Motor neuron (in vitro differentiated cells): ENCODE data around the gene RYR2. TPM values are rescaled to one million over a fixed set of nuclear protein-coding genes. Genes with fewer than 3 reads are reported as not detected.

Experiments
- ATAC-seq, 8 experiments: fragments of 200-7000 bp; cut with Tn5 transposase; replicated peaks in 6 of 8; 2 replicates each; pipeline ENCODE4 v1.8.0; 2021; ENCODE audit warnings: mild to moderate bottlenecking in 8 of 8, moderate library complexity in 8 of 8
- H3K27ac ChIP-seq, 2 donors: fragments of 250-450 bp; sonication (Bioruptor Pico); 2 replicates each; pipeline ENCODE4 v1.9.0; 2021; ENCODE audit warnings: antibody characterized with exemption in 2 of 2, mild to moderate bottlenecking in 2 of 2, moderate library complexity in 1 of 2
- H3K4me1 ChIP-seq, 2 donors: fragments of 250-450 bp; sonication (Bioruptor Pico); replicated peaks in 1 of 2; 2 replicates each; pipeline ENCODE4 v1.6.1; 2021; ENCODE audit warnings: antibody characterized with exemption in 2 of 2, mild to moderate bottlenecking in 2 of 2, moderate library complexity in 1 of 2
- H3K4me3 ChIP-seq, 5 donors: fragments of 250-450 bp; sonication (Bioruptor Pico); 2 replicates each; pipeline ENCODE4 v1.9.0; 2021; ENCODE audit warnings: antibody characterized with exemption in 5 of 5, mild to moderate bottlenecking in 5 of 5, moderate library complexity in 4 of 5
- WGBS, 10 experiments: fragments of 450-650 bp; shearing (Covaris generic); methylation state at CpG; one replicate each; pipeline ENCODE4 v1.0.0; 2022; 5-methylcytosine and 5-hydroxymethylcytosine counted together
- in situ Hi-C, 9 experiments: fragments of 400-800 bp; cut with MboI; loops; one replicate each; pipeline ENCODE4 v1.15.0; 2021; ENCODE audit warnings: low sequenced_read_pairs in 9 of 9, low pct_unique_long_range_greater_than_20kb in 2 of 9; ENCODE audit not compliant: unreplicated experiment in 9 of 9
- total RNA-seq, 8 experiments: library from RNA; unstranded; fragments of 300-600 nt; gene quantifications; 2 replicates each; pipeline versions ENCODE4 v1.2.3 to v1.2.4, GENCODE V29; 2022

RYR2 gene
- total RNA-seq, 8 experiments from 2014 or later = 0.32 to 6.8 (median 0.63) TPM

GRCh38 chr1:237756304-237756967 lies 714.5 kb downstream of the RYR2 start:
- H3K4me3 ChIP-seq = no peak overlapping the region
- 19 to 94% (median 84%) methylated on average over 1 to 12 of the region's 12 CpGs for WGBS, 10 experiments
- H3K4me1 ChIP-seq = peaks cover 0 to 2% of the 10 kb centered on the region in 2 donors
- in situ Hi-C loops = no loop called here
- H3K27ac ChIP-seq = no peak overlapping the region
- ATAC-seq = no peak

DNA sequence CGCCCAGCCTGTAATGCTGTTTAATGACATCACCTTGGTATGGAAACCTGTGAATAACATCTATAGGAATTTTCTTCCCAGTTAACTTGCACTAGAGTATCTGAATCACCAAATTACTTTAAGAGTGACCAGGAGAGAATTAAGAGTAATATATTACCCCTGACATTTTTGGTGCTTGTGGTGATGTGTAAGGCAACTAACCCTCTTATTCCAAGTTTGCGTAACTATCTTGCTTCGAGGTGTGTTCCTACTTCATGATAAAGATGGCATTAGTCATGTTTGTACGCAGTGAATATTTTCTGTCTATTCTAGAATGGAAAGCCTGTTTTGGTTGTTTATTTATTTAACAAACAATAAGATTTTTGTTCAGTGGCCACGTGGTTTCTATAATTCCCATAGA lies 717.4 kb downstream of the RYR2 start:
- ATAC-seq = no peak
- H3K4me3 ChIP-seq = no peak overlapping the region
- H3K4me1 ChIP-seq = peaks cover 0 to 2% of the 10 kb centered on the region in 2 donors
- WGBS, 10 experiments = 15 to 100% (median 63%) methylated on average over 1 to 5 of the region's 5 CpGs; no CpG with 5 or more reads in 1 of the 10 experiments
- H3K27ac ChIP-seq = no peak overlapping the region
- in situ Hi-C loops = no loop called here

- in situ Hi-C loops = no loop called here
- 11 to 89% (median 72%) methylated on average over 2 to 5 of the region's 5 CpGs; no CpG with 5 or more reads in 1 of the 10 experiments for WGBS, 10 experiments
- no peak for ATAC-seq
- Histone ChIP-seq H3K27ac (no peak overlapping the region), H3K4me3 (no peak overlapping the region), H3K4me1 (peaks cover 0 to 7% of the 10 kb centered on the region in 2 donors)
Measured at GRCh38 chr1:237760951-237761350, 719.0 kb downstream of the RYR2 start.

DNA sequence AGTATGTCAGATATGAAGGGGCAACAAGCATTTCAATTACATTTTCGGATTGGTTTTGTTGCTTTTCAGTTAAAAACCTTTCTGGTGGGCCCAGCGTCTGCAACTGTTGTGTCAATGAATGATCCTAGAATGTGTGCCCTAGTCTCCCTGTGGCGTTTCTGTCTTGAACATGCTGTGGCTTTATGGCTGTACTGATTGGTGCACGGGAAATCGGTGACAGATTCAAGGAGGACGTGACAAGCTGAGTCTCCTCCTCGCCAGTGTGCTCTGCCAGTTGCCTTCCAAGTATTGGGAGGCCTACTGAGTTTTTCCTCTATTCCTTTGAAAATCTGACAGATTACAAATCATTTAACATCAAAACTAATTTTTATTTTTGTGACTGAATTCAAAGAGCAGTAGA lies 721.2 kb downstream of the RYR2 start:
- in situ Hi-C loops = no loop called here
- peaks cover 0 to 7% of the 10 kb centered on the region in 2 donors for H3K4me1 ChIP-seq
- ATAC-seq = no peak
- H3K4me3 ChIP-seq = no peak overlapping the region
- no peak overlapping the region for H3K27ac ChIP-seq
- 3 to 94% (median 55%) methylated on average over 2 to 7 of the region's 7 CpGs; no CpG with 5 or more reads in 1 of the 10 experiments for WGBS, 10 experiments

DNA sequence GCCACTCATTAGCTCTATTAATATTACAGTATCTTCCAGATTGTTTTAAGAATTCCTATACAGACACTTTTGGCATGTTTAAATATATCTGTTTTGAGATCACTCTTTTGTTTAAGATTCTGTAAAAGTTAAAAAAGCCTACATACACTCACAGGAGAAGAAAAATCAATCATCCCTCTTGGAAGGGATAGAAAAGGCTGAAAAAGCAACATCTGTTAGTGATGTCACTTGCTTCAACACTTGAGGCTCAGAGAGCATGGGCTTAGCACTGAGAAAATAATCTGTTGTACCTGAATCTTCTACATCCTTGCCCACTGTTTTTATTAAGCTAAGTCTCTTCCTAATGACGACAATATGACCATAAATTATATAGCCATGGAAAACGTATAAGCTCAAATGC lies 721.8 kb downstream of the RYR2 start:
- H3K27ac ChIP-seq = no peak overlapping the region
- WGBS, 10 experiments = 0 to 94% (median 48%) methylated on average over 2 of the region's 2 CpGs; no CpG with 5 or more reads in 1 of the 10 experiments
- no peak overlapping the region for H3K4me3 ChIP-seq
- peaks cover 0 to 12% of the 10 kb centered on the region in 2 donors for H3K4me1 ChIP-seq
- no peak for ATAC-seq
- in situ Hi-C loops = no loop called here

GRCh38 chr1:237769916-237770315 lies 727.9 kb downstream of the RYR2 start:
- no peak overlapping the region for H3K4me3 ChIP-seq
- 0 to 78% (median 47%) methylated on average over 1 to 2 of the region's 2 CpGs; no CpG with 5 or more reads in 2 of the 10 experiments for WGBS, 10 experiments
- H3K27ac ChIP-seq = no peak overlapping the region
- no peak for ATAC-seq
- in situ Hi-C loops = no loop called here
- H3K4me1 ChIP-seq = peaks cover 0 to 8% of the 10 kb centered on the region in 2 donors

DNA sequence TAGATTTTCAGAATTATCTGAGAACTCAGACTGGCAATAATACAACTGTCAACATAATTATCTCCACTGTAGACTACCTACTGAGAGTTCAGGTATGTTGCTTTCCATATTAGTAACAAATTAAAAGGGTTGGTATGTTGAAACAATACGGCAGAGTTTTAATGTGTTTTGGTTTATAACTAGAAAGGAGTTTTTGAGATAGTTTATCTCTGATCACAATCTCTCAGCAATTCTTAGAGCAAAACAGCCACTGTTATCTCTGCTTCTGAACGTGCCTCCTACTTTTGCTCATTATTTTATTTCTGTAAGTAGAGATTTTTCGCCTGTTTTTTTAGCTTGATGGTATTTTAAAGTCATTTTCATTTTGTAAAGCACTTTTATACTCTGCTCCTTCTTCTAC lies 730.0 kb downstream of the RYR2 start:
- Histone ChIP-seq H3K4me1 (peaks cover 0 to 10% of the 10 kb centered on the region in 2 donors), H3K27ac (no peak overlapping the region), H3K4me3 (no peak overlapping the region)
- in situ Hi-C loops = no loop called here
- ATAC-seq = no peak
- 0 to 91% (median 72%) methylated on average over 2 to 3 of the region's 3 CpGs; no CpG with 5 or more reads in 1 of the 10 experiments for WGBS, 10 experiments

GRCh38 chr1:237774246-237774645 lies 732.3 kb downstream of the RYR2 start:
- Histone ChIP-seq H3K27ac (no peak overlapping the region), H3K4me1 (peaks cover 0 to 5% of the 10 kb centered on the region in 2 donors), H3K4me3 (no peak overlapping the region)
- 7 to 100% (median 94%) methylated on average over 1 to 4 of the region's 4 CpGs for WGBS, 10 experiments
- ATAC-seq = no peak
- in situ Hi-C loops = no loop called here

- no peak overlapping the region for H3K27ac ChIP-seq
- peaks cover 0 to 5% of the 10 kb centered on the region in 2 donors for H3K4me1 ChIP-seq
- ATAC-seq = no peak
- in situ Hi-C loops = no loop called here
- H3K4me3 ChIP-seq = no peak overlapping the region
- 4 to 91% (median 74%) methylated on average over 2 to 3 of the region's 3 CpGs for WGBS, 10 experiments
Measured at GRCh38 chr1:237779356-237779755, 737.4 kb downstream of the RYR2 start.

GRCh38 chr1:237786066-237786719 lies 744.2 kb downstream of the RYR2 start:
- H3K4me1 ChIP-seq = no peaks in the 10 kb centered on the region
- 12 to 93% (median 77%) methylated on average over 2 to 11 of the region's 11 CpGs for WGBS, 10 experiments
- H3K27ac ChIP-seq = no peak overlapping the region
- H3K4me3 ChIP-seq = no peak overlapping the region
- ATAC-seq = no peak
- in situ Hi-C loops = no loop called here

- no peak for ATAC-seq
- WGBS, 10 experiments = 0 to 100% (median 74%) methylated on average over 1 to 3 of the region's 3 CpGs; no CpG with 5 or more reads in 2 of the 10 experiments
- no peak overlapping the region for H3K4me3 ChIP-seq
- in situ Hi-C loops = no loop called here
- no peak overlapping the region for H3K27ac ChIP-seq
- H3K4me1 ChIP-seq = peaks cover 0 to 2% of the 10 kb centered on the region in 2 donors
Measured at GRCh38 chr1:237788069-237788468, 746.1 kb downstream of the RYR2 start.

DNA sequence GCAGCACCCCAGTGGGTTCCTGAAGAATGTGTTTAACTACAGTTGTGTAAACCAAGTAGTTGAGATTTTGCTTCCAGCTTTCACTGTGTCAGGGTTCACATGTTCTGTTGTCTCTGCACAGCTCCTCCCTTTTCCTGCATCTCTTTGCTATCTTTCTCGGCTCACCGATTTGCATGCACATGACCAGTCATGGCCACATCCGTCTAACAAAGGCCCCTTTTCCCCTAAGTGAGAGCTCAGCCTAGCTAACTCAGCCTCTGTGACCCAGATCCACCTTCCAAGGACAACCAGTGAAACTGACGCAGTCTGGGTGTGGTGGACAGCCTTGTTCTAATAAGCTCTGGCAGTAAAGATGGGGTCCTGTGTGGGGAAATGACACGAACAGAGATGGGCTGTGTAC lies 747.6 kb downstream of the RYR2 start:
- Histone ChIP-seq H3K4me3 (no peak overlapping the region), H3K27ac (no peak overlapping the region), H3K4me1 (peaks cover 0 to 4% of the 10 kb centered on the region in 2 donors)
- peak in 2 of 8 experiments; percentile 48 to 55 for ATAC-seq
- in situ Hi-C loops = no loop called here
- WGBS, 10 experiments = 0 to 82% (median 55%) methylated on average over 1 to 5 of the region's 5 CpGs; no CpG with 5 or more reads in 2 of the 10 experiments

GRCh38 chr1:237791592-237791991 lies 749.6 kb downstream of the RYR2 start:
- in situ Hi-C loops = no loop called here
- WGBS, 10 experiments = 0 to 100% (median 74%) methylated on average over 1 to 2 of the region's 2 CpGs
- Histone ChIP-seq H3K4me3 (no peak overlapping the region), H3K27ac (no peak overlapping the region), H3K4me1 (peaks cover 0 to 4% of the 10 kb centered on the region in 2 donors)
- ATAC-seq = peak in 3 of 8 experiments; percentile 34 to 56 (median 53)
